OCI-LY7 (cell line): Measurements from ENCODE around the gene CLTCL1.

Experiments used
- CTCF ChIP-seq: fragments of 200-600 bp; sonication (generic); conservative IDR thresholded peaks from 2 replicates; pipeline ENCODE4 v1.5.1; 2014; ENCODE audit warnings: mild to moderate bottlenecking, antibody characterized with exemption, low read length, moderate library complexity, mixed read lengths
- EZH2phosphoT487 ChIP-seq: fragments of 200-600 bp; sonication (generic); IDR thresholded peaks from 2 replicates; pipeline ENCODE4 v1.6.1; 2018; ENCODE audit warnings: low read depth, borderline replicate concordance, mild to moderate bottlenecking, mixed run types, antibody characterized with exemption, low read length, moderate library complexity, mixed read lengths

- TF ChIP-seq CTCF, result no peak
- no peak for TF ChIP-seq EZH2phosphoT487
Measured at GRCh38 chr22:19132153-19132552, 159.4 kb downstream of the CLTCL1 start.
